Measurements from ENCODE around the gene SOHLH1.

SOHLH1 gene, protein sequence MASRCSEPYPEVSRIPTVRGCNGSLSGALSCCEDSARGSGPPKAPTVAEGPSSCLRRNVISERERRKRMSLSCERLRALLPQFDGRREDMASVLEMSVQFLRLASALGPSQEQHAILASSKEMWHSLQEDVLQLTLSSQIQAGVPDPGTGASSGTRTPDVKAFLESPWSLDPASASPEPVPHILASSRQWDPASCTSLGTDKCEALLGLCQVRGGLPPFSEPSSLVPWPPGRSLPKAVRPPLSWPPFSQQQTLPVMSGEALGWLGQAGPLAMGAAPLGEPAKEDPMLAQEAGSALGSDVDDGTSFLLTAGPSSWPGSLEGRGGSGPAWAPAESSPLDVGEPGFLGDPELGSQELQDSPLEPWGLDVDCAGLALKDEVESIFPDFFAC

DNA sequence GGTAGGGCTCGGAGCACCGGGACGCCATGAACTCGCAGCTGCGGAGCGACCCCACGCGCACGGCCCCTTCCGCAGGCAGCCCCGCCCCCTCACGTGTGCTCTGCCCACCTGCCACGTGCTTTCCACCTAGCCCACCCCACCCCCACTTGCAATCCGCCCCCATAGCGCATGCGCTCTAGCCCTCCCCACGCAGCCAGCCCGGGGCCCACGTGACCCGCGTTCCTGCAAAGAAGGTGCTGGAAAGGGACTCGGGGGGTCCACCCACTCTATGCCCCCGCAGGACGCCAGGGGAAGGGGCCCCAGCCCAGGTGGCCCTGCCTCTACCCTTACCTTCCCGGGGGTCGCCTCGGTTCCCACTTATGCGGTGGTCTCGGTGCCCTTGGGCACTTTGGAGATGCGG is at the start of gene SOHLH1:
Gene SOHLH1 (minus strand): TSS at position 42 of the 400 bp plus-strand sequence. CDS start 14 bp downstream, at position 28.
- no peak for DNase-seq

- DNase-seq = no peak
These were observed 49.4 kb upstream of the SOHLH1 start for GRCh38 chr9:135748676-135749075.

- DNase-seq = no peak
These were observed 48.0 kb upstream of the SOHLH1 start for GRCh38 chr9:135747311-135747710.

- DNase-seq = no peak
These were observed 47.3 kb upstream of the SOHLH1 start for GRCh38 chr9:135746565-135746964.

DNA sequence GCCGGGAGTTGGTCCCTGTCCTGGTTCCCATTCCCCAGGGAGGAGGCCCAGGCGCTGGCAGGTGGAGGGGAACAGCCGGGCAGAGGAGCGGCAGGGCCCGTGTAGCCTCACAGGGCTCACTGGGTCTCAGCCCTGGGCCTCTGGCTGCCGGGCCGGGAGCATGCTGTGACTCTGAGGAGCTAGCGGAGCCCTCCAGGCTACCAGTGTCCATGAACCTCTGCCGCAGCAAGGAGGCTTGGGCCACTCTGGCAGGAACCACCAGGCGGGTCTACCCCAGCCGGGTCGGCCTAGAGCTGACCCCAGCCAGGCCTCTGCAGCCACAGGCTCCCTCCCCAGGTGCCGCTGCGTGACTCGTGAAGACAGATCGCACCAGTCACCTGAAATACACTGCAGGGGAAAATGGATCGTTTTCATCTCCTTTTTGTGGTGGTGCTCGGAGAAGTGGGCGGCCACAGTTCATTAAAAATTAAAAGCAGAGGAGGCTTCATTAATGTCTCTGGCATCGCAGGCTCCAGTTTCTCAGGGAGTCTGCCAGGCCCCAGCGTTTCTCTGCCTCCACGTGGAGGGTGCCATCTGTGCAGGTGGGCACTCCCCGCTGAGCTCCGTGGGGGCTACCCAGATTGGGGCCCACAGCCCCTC is 46.5 kb upstream of the SOHLH1 start:
- DNase-seq = no peak

GRCh38 chr9:135745189-135745588 is 45.9 kb upstream of the SOHLH1 start:
- no peak for DNase-seq

- DNase-seq = no peak
These were observed 45.2 kb upstream of the SOHLH1 start for GRCh38 chr9:135744333-135745070.

- DNase-seq = no peak
These were observed 44.5 kb upstream of the SOHLH1 start for GRCh38 chr9:135743546-135744332.

- DNase-seq = no peak
These were observed 43.7 kb upstream of the SOHLH1 start for GRCh38 chr9:135743021-135743420.

DNA sequence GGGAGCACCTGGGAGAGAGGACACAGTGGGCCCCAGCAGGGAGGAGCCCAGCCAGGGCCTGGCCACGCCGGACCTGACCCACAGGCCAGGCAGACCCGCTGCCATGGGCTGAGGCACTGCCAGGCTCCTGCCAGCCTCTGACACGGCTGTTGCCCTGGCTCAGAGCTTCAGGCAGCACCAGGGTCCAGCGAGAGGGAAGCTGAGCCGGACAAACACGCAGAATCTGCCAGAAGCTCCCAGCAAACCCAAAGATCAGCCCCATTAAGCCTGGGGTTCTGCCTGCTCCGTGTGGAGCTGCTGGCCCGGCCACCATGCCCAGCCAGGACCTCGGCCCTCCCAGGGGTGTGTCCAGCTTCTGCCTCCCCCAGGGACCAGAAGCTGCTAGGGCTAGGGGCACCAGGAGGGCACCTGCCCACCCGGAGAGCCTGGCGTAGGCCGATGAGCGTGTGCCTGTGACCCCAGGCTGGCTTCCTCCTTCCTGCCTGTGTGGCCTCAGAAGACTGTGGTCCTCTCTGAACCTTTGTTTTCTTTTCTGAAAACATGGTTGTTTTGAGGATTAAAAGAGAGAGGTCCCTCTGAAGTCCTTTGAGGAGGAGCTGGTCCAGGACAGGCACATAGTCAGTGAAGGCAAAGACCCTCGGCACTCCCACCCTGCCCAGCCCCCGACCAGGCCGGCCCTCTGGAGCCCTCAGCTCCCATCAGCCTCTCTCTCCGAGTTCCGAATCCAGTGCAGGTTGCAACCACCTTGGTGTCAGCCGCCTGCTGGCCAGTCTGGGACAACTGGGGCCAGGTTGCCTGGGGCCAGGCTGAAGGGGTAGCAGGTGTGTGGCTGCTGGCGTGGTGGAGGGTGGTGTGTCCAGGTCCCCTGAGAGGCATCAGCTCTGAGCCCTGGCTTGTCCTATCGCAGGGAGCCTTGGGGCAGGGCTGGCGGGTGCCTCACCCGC is 42.3 kb upstream of the SOHLH1 start:
- DNase-seq = no peak

GRCh38 chr9:135739271-135740220 is 40.3 kb upstream of the SOHLH1 start:
- no peak for DNase-seq

GRCh38 chr9:135737840-135738521 is 38.7 kb upstream of the SOHLH1 start:
- no peak for DNase-seq

- no peak for DNase-seq
These were observed 37.9 kb upstream of the SOHLH1 start for GRCh38 chr9:135736979-135737839.

DNA sequence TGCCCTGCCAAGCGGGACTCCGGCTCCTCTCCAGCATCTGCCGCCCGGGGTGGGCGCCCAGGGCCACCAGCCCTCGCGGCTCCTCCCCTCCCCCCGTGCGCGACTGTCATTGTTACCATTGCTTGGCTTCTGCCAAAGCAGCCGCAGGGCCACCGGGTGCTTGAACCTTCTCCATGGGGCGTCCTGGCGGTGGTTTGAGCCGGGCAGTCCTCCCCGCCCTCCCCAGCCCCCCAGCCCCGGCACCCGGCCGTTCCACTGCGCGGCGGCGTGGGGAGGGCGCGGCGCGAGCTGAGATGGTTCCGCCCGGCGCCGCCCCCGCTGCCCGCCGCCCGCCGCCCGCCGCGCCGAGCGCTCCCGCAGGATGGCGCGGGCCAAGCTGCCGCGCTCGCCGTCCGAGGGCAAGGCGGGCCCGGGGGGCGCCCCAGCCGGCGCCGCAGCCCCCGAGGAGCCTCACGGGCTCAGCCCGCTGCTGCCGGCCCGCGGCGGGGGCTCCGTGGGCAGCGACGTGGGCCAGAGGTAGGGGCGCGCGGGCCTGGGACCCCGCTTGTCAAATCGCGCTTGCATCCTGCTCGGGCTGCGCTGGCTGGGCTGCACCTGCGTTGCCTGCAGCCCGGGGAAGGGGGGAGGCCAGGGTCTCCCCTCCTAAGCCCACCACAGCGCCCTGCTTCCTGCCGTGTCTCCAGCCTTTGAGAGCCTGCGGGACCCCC is 37.1 kb upstream of the SOHLH1 start:
- no peak for DNase-seq

- DNase-seq = no peak
These were observed 35.4 kb upstream of the SOHLH1 start for GRCh38 chr9:135734616-135735144.

GRCh38 chr9:135732569-135733257 is 33.4 kb upstream of the SOHLH1 start:
- no peak for DNase-seq

DNA sequence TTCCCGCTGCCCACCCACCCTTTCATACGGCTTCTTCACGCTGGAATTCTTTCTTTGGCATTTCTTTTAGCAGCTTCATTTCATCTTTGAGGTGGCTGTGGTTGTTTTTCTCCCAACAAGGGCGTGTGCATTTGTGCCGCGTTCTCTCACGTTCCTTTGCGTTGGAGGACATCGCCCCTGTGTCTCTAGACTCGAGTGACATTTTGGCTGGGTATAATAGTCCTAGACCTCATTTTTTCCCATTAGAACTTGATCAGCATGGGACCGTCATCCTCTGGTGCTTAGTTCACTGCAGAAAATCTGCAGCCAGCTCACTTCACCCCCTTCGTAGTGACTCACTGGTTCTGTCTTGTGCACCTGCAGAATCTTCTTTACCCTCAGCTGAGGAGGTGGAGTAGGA is 32.2 kb upstream of the SOHLH1 start:
- no peak for DNase-seq
